ENCODE data around the gene NDUFS2. TPM values are rescaled to one million over a fixed set of nuclear protein-coding genes. Genes with fewer than 3 reads are reported as not detected.

The NDUFS2 gene
- total RNA-seq, 1 donor from 2014 or later: 131 TPM

- Histone ChIP-seq H3K36me3 (ENCODE audit: control insufficient read depth, insufficient read depth, low read length) (no peaks in the 10 kb centered on the region), H3K27me3 (ENCODE audit: control insufficient read depth, insufficient read depth, low read length) (no peaks in the 10 kb centered on the region), H3K4me3 (ENCODE audit: low read depth, low read length) (no peak overlapping the region)
- FAIRE-seq: no peak
- DNase-seq (ENCODE audit: low read depth): no peak
- TF ChIP-seq CTCF (IDR thresholded peaks at IDR 0.05; ENCODE audit: insufficient read depth, low read length, severe bottlenecking): no peak
Observed at GRCh38 chr1:161193561-161194235, 8.5 kb upstream of the NDUFS2 start.

- DNase-seq (ENCODE audit: low read depth) (no peak), FAIRE-seq (no peak)
- no peak for TF ChIP-seq CTCF (IDR thresholded peaks at IDR 0.05; ENCODE audit: insufficient read depth, low read length, severe bottlenecking)
- H3K4me3 ChIP-seq (ENCODE audit: low read depth, low read length): no peak overlapping the region
- H3K27me3 ChIP-seq (ENCODE audit: control insufficient read depth, insufficient read depth, low read length): no peaks in the 10 kb centered on the region
- H3K36me3 ChIP-seq (ENCODE audit: control insufficient read depth, insufficient read depth, low read length): no peaks in the 10 kb centered on the region
Observed at GRCh38 chr1:161195171-161195570, 7.0 kb upstream of the NDUFS2 start.

GRCh38 chr1:161196111-161196510 lies 6.1 kb upstream of the NDUFS2 start:
- DNase-seq (ENCODE audit: low read depth): no peak
- Histone ChIP-seq H3K4me3 (ENCODE audit: low read depth, low read length) (no peak overlapping the region), H3K36me3 (ENCODE audit: control insufficient read depth, insufficient read depth, low read length) (no peaks in the 10 kb centered on the region), H3K27me3 (ENCODE audit: control insufficient read depth, insufficient read depth, low read length) (no peaks in the 10 kb centered on the region)
- no peak for TF ChIP-seq CTCF (IDR thresholded peaks at IDR 0.05; ENCODE audit: insufficient read depth, low read length, severe bottlenecking)
- no peak for FAIRE-seq

GRCh38 chr1:161196521-161197451 lies 5.4 kb upstream of the NDUFS2 start:
- Histone ChIP-seq H3K4me3 (ENCODE audit: low read depth, low read length) (no peak overlapping the region), H3K27me3 (ENCODE audit: control insufficient read depth, insufficient read depth, low read length) (no peaks in the 10 kb centered on the region), H3K36me3 (ENCODE audit: control insufficient read depth, insufficient read depth, low read length) (no peaks in the 10 kb centered on the region)
- FAIRE-seq: no peak
- no peak for TF ChIP-seq CTCF (IDR thresholded peaks at IDR 0.05; ENCODE audit: insufficient read depth, low read length, severe bottlenecking)
- DNase-seq (ENCODE audit: low read depth): no peak

GRCh38 chr1:161197560-161198193 lies 4.5 kb upstream of the NDUFS2 start:
- DNase-seq (ENCODE audit: low read depth) (no peak), FAIRE-seq (no peak)
- no peaks in the 10 kb centered on the region for H3K27me3 ChIP-seq (ENCODE audit: control insufficient read depth, insufficient read depth, low read length)
- no peaks in the 10 kb centered on the region for H3K36me3 ChIP-seq (ENCODE audit: control insufficient read depth, insufficient read depth, low read length)
- TF ChIP-seq CTCF (IDR thresholded peaks at IDR 0.05; ENCODE audit: insufficient read depth, low read length, severe bottlenecking): no peak
- H3K4me3 ChIP-seq (ENCODE audit: low read depth, low read length): no peak overlapping the region

All from bronchial epithelial cell (primary cell).